A172 (cell line): Measurements from ENCODE around the gene RNF212. TPM values are rescaled to one million over a fixed set of nuclear protein-coding genes. Genes with fewer than 3 reads are reported as not detected.

Experiments used
- total RNA-seq: library from RNA; depleted of rRNA; stranded (reverse); fragments of >200 nt; shearing (Covaris generic); gene quantifications from 2 replicates; pipeline ENCODE4 v1.2.3, GENCODE V29; 2014; rRNA removed

RNF212 gene
- total RNA-seq, 1 experiment from 2014 or later: not detected

Other genes starting within 250 kb of the RNF212 start
- gene GAK, start 181.2 kb downstream of the RNF212 start, total RNA-seq: 71.8 and 81.1 TPM in 2 replicates
- gene TMEM175, start 181.1 kb downstream of the RNF212 start, total RNA-seq: 26.2 and 27.5 TPM in 2 replicates
- 17.4 and 25.0 TPM in 2 replicates for gene DGKQ, start 140.0 kb downstream of the RNF212 start, total RNA-seq
- gene IDUA, start 126.5 kb downstream of the RNF212 start, total RNA-seq: 14.1 and 16.1 TPM in 2 replicates
- gene SLC26A1, start 120.2 kb downstream of the RNF212 start, total RNA-seq: 0.41 TPM in 1 of 2 replicates, not detected in the other
- 85.0 and 102 TPM in 2 replicates for gene FGFRL1, start 101.9 kb downstream of the RNF212 start, total RNA-seq
- 7.6 and 16.2 TPM in 2 replicates for gene SPON2, start 59.0 kb upstream of the RNF212 start, total RNA-seq
- gene CTBP1, start 135.6 kb upstream of the RNF212 start, total RNA-seq: 166 and 240 TPM in 2 replicates
- 80.9 and 100 TPM in 2 replicates for gene MAEA, start 176.3 kb upstream of the RNF212 start, total RNA-seq
- gene UVSSA, start 233.6 kb upstream of the RNF212 start, total RNA-seq: 7.2 and 9.8 TPM in 2 replicates